Measurements from ENCODE around the gene EDC3. TPM values are rescaled to one million over a fixed set of nuclear protein-coding genes. Genes with fewer than 3 reads are reported as not detected.

Gene EDC3
- total RNA-seq, 1 experiment from 2014 or later, result 62.0 TPM

DNA sequence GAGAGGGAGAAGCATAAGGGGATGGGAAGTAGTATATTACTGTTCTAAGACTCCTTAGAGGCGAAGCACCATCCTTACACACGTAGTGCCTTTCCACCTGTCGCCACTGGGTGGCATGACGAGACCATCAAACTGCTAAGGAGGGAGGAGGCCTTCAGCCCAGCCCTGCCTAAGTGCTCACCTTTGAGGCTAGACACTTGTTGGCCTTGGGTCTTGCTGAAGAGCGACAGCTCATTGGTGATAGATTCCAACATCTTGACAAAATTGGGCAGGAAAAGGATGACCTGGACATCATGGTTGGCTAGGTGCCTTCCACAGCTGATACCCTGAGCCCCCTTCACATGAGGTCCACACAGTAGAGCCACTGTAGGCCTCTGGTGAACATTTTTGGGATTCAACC is 60.6 kb downstream of the EDC3 start:
- Histone ChIP-seq H3K27me3 (replicated peaks; ENCODE audit: control insufficient read depth, insufficient read depth, low read length) (no peaks in the 10 kb centered on the region), H3K9me3 (no peaks in the 10 kb centered on the region), H3K4me3 (ENCODE audit: low read depth, low read length) (no peak overlapping the region), H3K36me3 (ENCODE audit: control insufficient read depth, insufficient read depth, low read length) (peaks cover 4% of the 10 kb centered on the region), H3K4me1 (no peaks in the 10 kb centered on the region)
- ChIA-PET POLR2A (no interaction called here), CTCF (interaction anchor here (0.6 to 8.2 kb wide), 6 partner anchors 8 to 148 kb away, joined by 3 to 211 read pairs (median 3); no protein-coding TSS in a partner anchor)
- H3K4me3 Mint-ChIP-seq (ENCODE audit: unreplicated experiment), result no peak overlapping the region
- H3K9me3 Mint-ChIP-seq (ENCODE audit: unreplicated experiment), result no peaks in the 10 kb centered on the region
- H3K27ac Mint-ChIP-seq (ENCODE audit: unreplicated experiment), result peak overlapping the region; percentile 46
- H3K36me3 Mint-ChIP-seq (ENCODE audit: insufficient read depth, unreplicated experiment), result peaks cover 76% of the 10 kb centered on the region
- TF ChIP-seq CTCF (IDR thresholded peaks at IDR 0.05; ENCODE audit: insufficient read depth in 1 of 2, low read depth in 1 of 2, low read length in 1 of 2, severe bottlenecking in 1 of 2, unreplicated experiment in 1 of 2), result peak; percentile 80 to 82
- no TSS peak for BruUV-seq (replicated peaks)
- peaks cover 14% of the 10 kb centered on the region for H3K4me1 Mint-ChIP-seq (ENCODE audit: low read depth, unreplicated experiment)
- DNase-seq, result peak; percentile 66 to 77
- H3K27me3 Mint-ChIP-seq (ENCODE audit: insufficient read depth, unreplicated experiment), result no peaks in the 10 kb centered on the region
- intact Hi-C loops (cut with micrococcal nuclease; ENCODE audit: unreplicated experiment), result loop anchor here (1.0 kb wide), 2 partner anchors 91 to 134 kb away; no protein-coding TSS in a partner anchor

DNA sequence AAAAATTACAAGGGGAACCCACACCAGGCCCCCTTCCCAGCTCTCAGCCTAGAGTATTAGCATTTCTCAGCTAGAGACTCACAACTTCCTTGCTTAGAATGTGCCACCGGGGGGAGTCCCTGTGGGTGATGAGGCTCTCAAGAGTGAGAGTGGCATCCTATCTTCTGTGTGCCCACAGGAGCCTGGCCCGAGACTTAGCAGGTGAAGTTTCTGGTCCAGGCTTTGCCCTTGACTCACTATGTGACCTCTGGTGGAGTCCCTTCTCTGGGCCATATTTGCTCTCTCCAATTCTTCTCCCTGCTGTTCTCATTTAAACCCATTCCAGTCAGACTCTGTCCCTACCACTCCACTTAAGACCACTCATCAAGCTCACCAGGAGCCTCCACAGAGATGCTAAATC is 62.0 kb downstream of the EDC3 start:
- intact Hi-C loops (cut with micrococcal nuclease; ENCODE audit: unreplicated experiment), result no loop called here
- POLR2A ChIA-PET, result no interaction called here

GRCh38 chr15:74632601-74633000 is 63.2 kb downstream of the EDC3 start:
- Mint-ChIP-seq H3K27me3 (ENCODE audit: insufficient read depth, unreplicated experiment) (no peaks in the 10 kb centered on the region), H3K27ac (ENCODE audit: unreplicated experiment) (no peak overlapping the region), H3K4me1 (ENCODE audit: low read depth, unreplicated experiment) (peaks cover 18% of the 10 kb centered on the region), H3K4me3 (ENCODE audit: unreplicated experiment) (no peak overlapping the region), H3K36me3 (ENCODE audit: insufficient read depth, unreplicated experiment) (peaks cover 78% of the 10 kb centered on the region), H3K9me3 (ENCODE audit: unreplicated experiment) (no peaks in the 10 kb centered on the region)
- intact Hi-C loops (cut with micrococcal nuclease; ENCODE audit: unreplicated experiment), result loop anchor here (1.0 kb wide), 1 partner anchor 258 kb away; no protein-coding TSS in a partner anchor
- Histone ChIP-seq H3K27me3 (replicated peaks; ENCODE audit: control insufficient read depth, insufficient read depth, low read length) (no peaks in the 10 kb centered on the region), H3K9me3 (no peaks in the 10 kb centered on the region), H3K36me3 (ENCODE audit: control insufficient read depth, insufficient read depth, low read length) (peaks cover 8% of the 10 kb centered on the region), H3K4me3 (ENCODE audit: low read depth, low read length) (no peak overlapping the region), H3K4me1 (no peaks in the 10 kb centered on the region)
- ChIA-PET CTCF (interaction anchor here (0.6 to 8.2 kb wide), 8 partner anchors 9 to 258 kb away, joined by 3 to 211 read pairs (median 4); partner anchors contain the start of gene CLK3), POLR2A (no interaction called here)
- no peak for TF ChIP-seq CTCF (IDR thresholded peaks at IDR 0.05; ENCODE audit: insufficient read depth in 1 of 2, low read depth in 1 of 2, low read length in 1 of 2, severe bottlenecking in 1 of 2, unreplicated experiment in 1 of 2)
- no TSS peak for BruUV-seq (replicated peaks)
- DNase-seq, result no peak

More for the DNA sequence above, 62.0 kb downstream of the EDC3 start:
- Histone ChIP-seq H3K4me1 (no peaks in the 10 kb centered on the region), H3K27me3 (replicated peaks; ENCODE audit: control insufficient read depth, insufficient read depth, low read length) (no peaks in the 10 kb centered on the region), H3K4me3 (ENCODE audit: low read depth, low read length) (no peak overlapping the region), H3K9me3 (no peaks in the 10 kb centered on the region), H3K36me3 (ENCODE audit: control insufficient read depth, insufficient read depth, low read length) (peaks cover 4% of the 10 kb centered on the region)
- no peak for TF ChIP-seq CTCF (IDR thresholded peaks at IDR 0.05; ENCODE audit: insufficient read depth in 1 of 2, low read depth in 1 of 2, low read length in 1 of 2, severe bottlenecking in 1 of 2, unreplicated experiment in 1 of 2)
- H3K27ac Mint-ChIP-seq (ENCODE audit: unreplicated experiment), result no peak overlapping the region
- peaks cover 78% of the 10 kb centered on the region for H3K36me3 Mint-ChIP-seq (ENCODE audit: insufficient read depth, unreplicated experiment)
- BruUV-seq (replicated peaks), result no TSS peak
- peaks cover 10% of the 10 kb centered on the region for H3K4me1 Mint-ChIP-seq (ENCODE audit: low read depth, unreplicated experiment)
- DNase-seq, result no peak
- no peaks in the 10 kb centered on the region for H3K9me3 Mint-ChIP-seq (ENCODE audit: unreplicated experiment)
- H3K4me3 Mint-ChIP-seq (ENCODE audit: unreplicated experiment), result no peak overlapping the region
- CTCF ChIA-PET, result interaction anchor here (0.6 to 8.2 kb wide), 6 partner anchors 9 to 150 kb away, joined by 3 to 211 read pairs (median 3); partner anchors contain the start of gene CYP1A1
- no peaks in the 10 kb centered on the region for H3K27me3 Mint-ChIP-seq (ENCODE audit: insufficient read depth, unreplicated experiment)

Measured in Caco-2 (cell line).